ENCODE results near the gene SLC16A4.
A peak's percentile ranks its signal among the peaks of the same experiment; 100 is the strongest.

DNA sequence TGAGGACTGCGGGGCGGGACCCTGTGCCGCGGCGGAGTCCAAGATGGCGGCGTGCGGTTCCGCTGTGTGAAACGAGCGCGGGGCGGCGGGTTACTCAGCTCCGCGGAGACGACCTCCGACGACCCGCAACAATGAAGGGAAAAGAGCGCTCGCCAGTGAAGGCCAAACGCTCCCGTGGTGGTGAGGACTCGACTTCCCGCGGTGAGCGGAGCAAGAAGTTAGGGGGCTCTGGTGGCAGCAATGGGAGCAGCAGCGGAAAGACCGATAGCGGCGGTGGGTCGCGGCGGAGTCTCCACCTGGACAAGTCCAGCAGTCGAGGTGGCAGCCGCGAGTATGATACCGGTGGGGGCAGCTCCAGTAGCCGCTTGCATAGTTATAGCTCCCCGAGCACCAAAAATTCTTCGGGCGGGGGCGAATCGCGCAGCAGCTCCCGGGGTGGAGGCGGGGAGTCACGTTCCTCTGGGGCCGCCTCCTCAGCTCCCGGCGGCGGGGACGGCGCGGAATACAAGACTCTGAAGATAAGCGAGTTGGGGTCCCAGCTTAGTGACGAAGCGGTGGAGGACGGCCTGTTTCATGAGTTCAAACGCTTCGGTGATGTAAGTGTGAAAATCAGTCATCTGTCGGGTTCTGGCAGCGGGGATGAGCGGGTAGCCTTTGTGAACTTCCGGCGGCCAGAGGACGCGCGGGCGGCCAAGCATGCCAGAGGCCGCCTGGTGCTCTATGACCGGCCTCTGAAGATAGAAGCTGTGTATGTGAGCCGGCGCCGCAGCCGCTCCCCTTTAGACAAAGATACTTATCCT lies 51.2 kb downstream of the SLC16A4 start:
- TF ChIP-seq, protein P1, sequence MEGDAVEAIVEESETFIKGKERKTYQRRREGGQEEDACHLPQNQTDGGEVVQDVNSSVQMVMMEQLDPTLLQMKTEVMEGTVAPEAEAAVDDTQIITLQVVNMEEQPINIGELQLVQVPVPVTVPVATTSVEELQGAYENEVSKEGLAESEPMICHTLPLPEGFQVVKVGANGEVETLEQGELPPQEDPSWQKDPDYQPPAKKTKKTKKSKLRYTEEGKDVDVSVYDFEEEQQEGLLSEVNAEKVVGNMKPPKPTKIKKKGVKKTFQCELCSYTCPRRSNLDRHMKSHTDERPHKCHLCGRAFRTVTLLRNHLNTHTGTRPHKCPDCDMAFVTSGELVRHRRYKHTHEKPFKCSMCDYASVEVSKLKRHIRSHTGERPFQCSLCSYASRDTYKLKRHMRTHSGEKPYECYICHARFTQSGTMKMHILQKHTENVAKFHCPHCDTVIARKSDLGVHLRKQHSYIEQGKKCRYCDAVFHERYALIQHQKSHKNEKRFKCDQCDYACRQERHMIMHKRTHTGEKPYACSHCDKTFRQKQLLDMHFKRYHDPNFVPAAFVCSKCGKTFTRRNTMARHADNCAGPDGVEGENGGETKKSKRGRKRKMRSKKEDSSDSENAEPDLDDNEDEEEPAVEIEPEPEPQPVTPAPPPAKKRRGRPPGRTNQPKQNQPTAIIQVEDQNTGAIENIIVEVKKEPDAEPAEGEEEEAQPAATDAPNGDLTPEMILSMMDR (conservative IDR thresholded peaks at IDR 0.05; ENCODE audit: low read length), result 0 out of 2 replicates have a peak, but pooled peaks have one; percentile 21
- no peak for TF ChIP-seq EZH2phosphoT487 (IDR thresholded peaks at IDR 0.05; ENCODE audit: borderline replicate concordance, low read depth, low read length)

Data from OCI-LY7 (cell line).